Effector memory CD4-positive, alpha-beta T cell (primary cell): ENCODE measurements around the gene KRT85.
"Not testable (repeated sequence)": the region's sequence is repeated elsewhere in the genome, so short reads cannot be mapped to it uniquely, and the experiment has no call there.

Source experiments
- DNase-seq, 3 donors: peaks; one replicate each; pipeline ENCODE4 v3.0.0-alpha.2; 2020
- H3K27ac ChIP-seq: 2 replicates; pipeline ENCODE4 v1.7.0; 2013; ENCODE audit warnings: mild to moderate bottlenecking, low read length, moderate library complexity; ENCODE audit not compliant: insufficient read depth, poor library complexity, severe bottlenecking
- H3K27me3 ChIP-seq: replicated peaks from 2 replicates; pipeline ENCODE4 v1.7.0; 2013; ENCODE audit warnings: mild to moderate bottlenecking, low read length; ENCODE audit not compliant: insufficient read depth, control insufficient read depth, poor library complexity, severe bottlenecking
- H3K36me3 ChIP-seq: 2 replicates; pipeline ENCODE4 v1.7.0; 2013; ENCODE audit warnings: mild to moderate bottlenecking, low read length, moderate library complexity; ENCODE audit not compliant: control insufficient read depth, insufficient read depth
- H3K4me1 ChIP-seq: 2 replicates; pipeline ENCODE4 v1.7.0; 2013; ENCODE audit warnings: low read length, mild to moderate bottlenecking; ENCODE audit not compliant: control insufficient read depth, insufficient read depth, poor library complexity, severe bottlenecking
- H3K4me3 ChIP-seq: 2 replicates; pipeline ENCODE4 v1.7.0; 2013; ENCODE audit warnings: low read length, low read depth, mild to moderate bottlenecking; ENCODE audit not compliant: insufficient read depth, poor library complexity, severe bottlenecking
- H3K9me3 ChIP-seq: 2 replicates; pipeline ENCODE4 v1.7.0; 2013; ENCODE audit warnings: mild to moderate bottlenecking, low read length, moderate library complexity; ENCODE audit not compliant: control insufficient read depth

The KRT85 gene

GRCh38 chr12:52319097-52319496 is 48.2 kb downstream of the KRT85 start:
- Histone ChIP-seq H3K27me3 (no peaks in the 10 kb centered on the region), H3K9me3 (no peaks in the 10 kb centered on the region), H3K36me3 (no peaks in the 10 kb centered on the region), H3K4me3 (no peak overlapping the region), H3K27ac (no peak overlapping the region), H3K4me1 (no peaks in the 10 kb centered on the region)
- DNase-seq: no peak

- Histone ChIP-seq H3K27me3 (no peaks in the 10 kb centered on the region), H3K27ac (no peak overlapping the region), H3K9me3 (no peaks in the 10 kb centered on the region), H3K36me3 (no peaks in the 10 kb centered on the region), H3K4me3 (no peak overlapping the region), H3K4me1 (no peaks in the 10 kb centered on the region)
- DNase-seq: no peak
Measured at GRCh38 chr12:52318241-52318990, 48.9 kb downstream of the KRT85 start.

- Histone ChIP-seq H3K27ac (no peak overlapping the region), H3K36me3 (no peaks in the 10 kb centered on the region), H3K4me3 (no peak overlapping the region), H3K9me3 (no peaks in the 10 kb centered on the region), H3K27me3 (no peaks in the 10 kb centered on the region), H3K4me1 (no peaks in the 10 kb centered on the region)
- no peak for DNase-seq
Measured at GRCh38 chr12:52317468-52318052, 49.7 kb downstream of the KRT85 start.

GRCh38 chr12:52316701-52317100 is 50.6 kb downstream of the KRT85 start:
- H3K9me3 ChIP-seq: no peaks in the 10 kb centered on the region
- no peak overlapping the region for H3K4me3 ChIP-seq
- no peaks in the 10 kb centered on the region for H3K27me3 ChIP-seq
- H3K4me1 ChIP-seq: no peaks in the 10 kb centered on the region
- H3K36me3 ChIP-seq: no peaks in the 10 kb centered on the region
- no peak for DNase-seq
- no peak overlapping the region for H3K27ac ChIP-seq

GRCh38 chr12:52316290-52316689 is 51.0 kb downstream of the KRT85 start:
- H3K27ac ChIP-seq: no peak overlapping the region
- no peaks in the 10 kb centered on the region for H3K27me3 ChIP-seq
- no peak overlapping the region for H3K4me3 ChIP-seq
- no peak for DNase-seq
- H3K36me3 ChIP-seq: no peaks in the 10 kb centered on the region
- no peaks in the 10 kb centered on the region for H3K4me1 ChIP-seq
- no peaks in the 10 kb centered on the region for H3K9me3 ChIP-seq

- H3K27me3 ChIP-seq, H3K36me3 ChIP-seq, H3K4me3 ChIP-seq, H3K4me1 ChIP-seq, H3K9me3 ChIP-seq, H3K27ac ChIP-seq, DNase-seq: not testable (repeated sequence)
Measured at GRCh38 chr12:52315721-52316120, 51.6 kb downstream of the KRT85 start.

- Histone ChIP-seq H3K36me3 (no peaks in the 10 kb centered on the region), H3K4me1 (no peaks in the 10 kb centered on the region), H3K27ac (no peak overlapping the region), H3K27me3 (no peaks in the 10 kb centered on the region), H3K4me3 (no peak overlapping the region), H3K9me3 (no peaks in the 10 kb centered on the region)
- DNase-seq: no peak
Measured at GRCh38 chr12:52314511-52314910, 52.8 kb downstream of the KRT85 start.

GRCh38 chr12:52313926-52314325 is 53.4 kb downstream of the KRT85 start:
- no peaks in the 10 kb centered on the region for H3K27me3 ChIP-seq
- no peak overlapping the region for H3K4me3 ChIP-seq
- H3K27ac ChIP-seq: no peak overlapping the region
- H3K4me1 ChIP-seq: no peaks in the 10 kb centered on the region
- no peaks in the 10 kb centered on the region for H3K9me3 ChIP-seq
- no peaks in the 10 kb centered on the region for H3K36me3 ChIP-seq
- DNase-seq: no peak

GRCh38 chr12:52313461-52313860 is 53.8 kb downstream of the KRT85 start:
- no peak overlapping the region for H3K27ac ChIP-seq
- H3K36me3 ChIP-seq: no peaks in the 10 kb centered on the region
- peaks cover 3% of the 10 kb centered on the region for H3K27me3 ChIP-seq
- DNase-seq: no peak
- no peaks in the 10 kb centered on the region for H3K4me1 ChIP-seq
- H3K4me3 ChIP-seq: no peak overlapping the region
- no peaks in the 10 kb centered on the region for H3K9me3 ChIP-seq

- no peaks in the 10 kb centered on the region for H3K9me3 ChIP-seq
- H3K27ac ChIP-seq: no peak overlapping the region
- H3K4me3 ChIP-seq: no peak overlapping the region
- H3K27me3 ChIP-seq: peaks cover 3% of the 10 kb centered on the region
- H3K4me1 ChIP-seq: no peaks in the 10 kb centered on the region
- DNase-seq: no peak
- no peaks in the 10 kb centered on the region for H3K36me3 ChIP-seq
Measured at GRCh38 chr12:52312086-52312485, 55.2 kb downstream of the KRT85 start.
